Astrocyte of the cerebellum (primary cell): ENCODE results near the gene ASPSCR1.

Experiments used
- DNase-seq: peaks from one replicate; pipeline ENCODE4 v3.0.0-alpha.2; 2011; ENCODE audit warnings: low read depth
- H3K4me3 ChIP-seq: 2 replicates; pipeline ENCODE4 v1.5.1; 2011; ENCODE audit warnings: mild to moderate bottlenecking, low read depth, low read length, moderate library complexity
- CTCF ChIP-seq: IDR thresholded peaks from 2 replicates; pipeline ENCODE4 v1.5.1; 2012; ENCODE audit warnings: low read length, low read depth, moderate library complexity, mild to moderate bottlenecking; ENCODE audit errors: missing control alignments
- in situ Hi-C: cut with HindIII; loops from 2 replicates; pipeline ENCODE4 v1.10.0; 2017; ENCODE audit warnings: low sequenced_read_pairs

ASPSCR1 gene

GRCh38 chr17:81986606-81987005, 9.2 kb downstream of the ASPSCR1 start:
- H3K4me3 ChIP-seq, result no peak overlapping the region
- DNase-seq, result no peak
- no peak for TF ChIP-seq CTCF
- in situ Hi-C loops, result no loop called here

DNA sequence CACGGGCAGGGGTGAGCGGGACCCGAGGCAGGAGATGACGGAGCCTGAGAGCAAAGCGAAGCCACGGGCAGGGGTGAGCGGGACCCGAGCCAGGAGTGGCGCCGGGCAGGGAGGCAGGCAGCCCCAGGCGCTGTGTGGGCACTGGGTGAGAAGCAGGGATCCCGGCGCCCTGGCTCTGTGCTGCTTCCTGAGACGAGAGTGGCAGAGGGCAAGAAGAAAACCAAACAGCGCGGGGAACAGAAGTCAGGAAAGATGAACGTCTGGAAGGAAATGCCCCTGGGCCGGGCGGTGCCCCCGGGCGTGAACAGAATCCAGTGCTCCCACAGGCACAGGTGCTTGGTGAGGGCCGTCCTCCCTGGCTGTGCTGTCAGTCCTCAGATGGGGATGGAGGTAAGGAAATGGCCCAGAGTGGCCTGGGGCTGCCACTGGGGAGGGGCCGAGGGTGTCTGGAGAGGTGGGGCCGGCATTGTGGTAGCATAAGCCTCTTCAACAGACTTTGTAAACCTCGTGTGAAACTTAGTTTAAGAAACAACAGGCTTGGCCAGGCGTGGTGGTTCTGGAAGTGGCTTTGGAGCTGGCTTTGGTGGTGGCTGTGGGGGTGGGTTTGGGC, 9.8 kb downstream of the ASPSCR1 start:
- in situ Hi-C loops, result no loop called here
- no peak for DNase-seq
- no peak for TF ChIP-seq CTCF
- H3K4me3 ChIP-seq, result no peak overlapping the region

DNA sequence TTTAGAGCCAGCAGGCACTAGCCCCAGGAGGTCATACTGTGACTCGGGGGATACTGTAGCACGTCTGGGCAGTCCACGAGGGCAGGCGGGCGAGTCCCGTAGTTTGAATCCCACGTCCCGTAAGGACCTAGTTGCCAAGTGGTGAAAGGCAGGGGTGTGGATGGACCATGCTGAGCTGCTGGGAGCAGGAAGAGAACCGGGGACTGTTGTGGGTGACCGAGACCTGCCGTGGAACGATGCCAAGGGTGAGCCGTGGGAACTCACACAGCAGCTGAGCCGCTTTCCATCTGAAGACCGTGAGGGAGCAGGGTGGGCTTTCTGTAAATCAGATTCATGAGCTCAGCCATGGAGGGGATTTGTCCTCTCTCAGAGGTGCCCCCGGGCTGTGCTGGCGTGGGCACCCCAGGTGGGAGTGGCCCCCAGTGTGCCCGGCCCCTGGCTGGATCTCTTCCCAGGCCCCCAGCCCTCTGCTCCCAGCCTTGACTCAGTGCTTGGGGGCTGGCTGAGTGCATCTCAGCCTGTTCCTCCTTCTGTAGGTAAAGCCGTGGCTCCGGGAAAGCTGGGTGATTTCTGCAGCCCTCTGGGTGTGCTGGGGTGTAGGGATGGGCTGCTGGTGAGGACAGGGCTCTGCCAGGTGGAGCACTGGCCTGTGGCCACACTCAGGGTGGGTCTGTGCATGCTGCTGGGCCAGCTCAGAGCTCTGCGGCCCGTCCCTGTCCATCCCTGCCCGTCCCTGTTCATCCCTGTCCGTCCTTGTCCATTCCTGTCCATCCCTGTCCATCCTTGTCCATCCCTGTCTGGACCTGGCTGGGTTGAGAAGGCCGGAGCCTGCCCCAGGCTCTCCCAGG, 13.6 kb downstream of the ASPSCR1 start:
- in situ Hi-C loops, result no loop called here
- no peak for DNase-seq
- no peak overlapping the region for H3K4me3 ChIP-seq
- no peak for TF ChIP-seq CTCF

- no peak for TF ChIP-seq CTCF
- H3K4me3 ChIP-seq, result no peak overlapping the region
- no peak for DNase-seq
- in situ Hi-C loops, result no loop called here
These were observed 14.4 kb downstream of the ASPSCR1 start for GRCh38 chr17:81991684-81992305.

DNA sequence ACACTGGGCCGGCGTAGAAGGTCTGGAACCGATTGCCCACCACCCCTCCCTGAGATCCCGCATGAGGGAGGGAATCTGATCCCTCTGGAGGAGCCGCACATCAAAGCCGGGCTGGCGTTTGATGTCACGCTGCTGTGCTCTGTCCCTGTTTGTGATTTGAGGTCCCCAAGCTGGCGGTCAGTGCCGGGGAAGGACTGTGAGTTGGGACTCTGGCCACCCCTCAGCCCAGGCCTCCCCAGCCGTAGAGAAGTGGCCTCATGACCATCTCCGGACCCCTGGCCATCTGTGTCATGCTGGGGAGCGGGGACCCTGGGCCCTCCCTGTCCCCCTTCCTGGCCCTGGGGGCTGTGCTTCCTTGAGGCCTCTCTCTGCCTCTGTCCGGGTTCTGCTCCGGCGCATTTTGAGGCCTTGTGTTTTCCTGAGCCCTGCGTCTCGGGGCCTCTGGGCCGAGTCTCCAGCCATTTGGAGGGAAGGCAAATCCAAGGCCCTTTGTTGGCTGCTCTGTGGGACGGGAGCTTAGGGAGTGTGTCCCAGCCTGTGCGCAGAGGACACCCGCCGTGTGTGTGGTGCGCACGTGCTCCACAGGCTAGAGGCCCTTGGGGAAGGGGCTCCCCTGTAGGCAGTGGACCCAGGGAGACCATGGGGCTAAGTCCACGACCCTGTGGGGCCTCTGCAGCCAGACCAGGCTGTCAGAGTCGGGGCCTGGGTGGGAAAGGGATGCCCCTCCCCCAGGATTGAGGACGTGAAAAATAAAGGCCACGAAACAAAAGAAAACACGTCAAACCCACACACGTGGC, 15.1 kb downstream of the ASPSCR1 start:
- in situ Hi-C loops, result no loop called here
- no peak for TF ChIP-seq CTCF
- DNase-seq, result no peak
- no peak overlapping the region for H3K4me3 ChIP-seq
